ENCODE measurements around the gene NOMO2. TPM values are rescaled to one million over a fixed set of nuclear protein-coding genes. Genes with fewer than 3 reads are reported as not detected.
"Not testable (repeated sequence)": the region's sequence is repeated elsewhere in the genome, so short reads cannot be mapped to it uniquely, and the experiment has no call there.

The NOMO2 gene
- total RNA-seq, 4 donors from 2014 or later: 51.8 to 84.2 (median 81.5) TPM

DNA sequence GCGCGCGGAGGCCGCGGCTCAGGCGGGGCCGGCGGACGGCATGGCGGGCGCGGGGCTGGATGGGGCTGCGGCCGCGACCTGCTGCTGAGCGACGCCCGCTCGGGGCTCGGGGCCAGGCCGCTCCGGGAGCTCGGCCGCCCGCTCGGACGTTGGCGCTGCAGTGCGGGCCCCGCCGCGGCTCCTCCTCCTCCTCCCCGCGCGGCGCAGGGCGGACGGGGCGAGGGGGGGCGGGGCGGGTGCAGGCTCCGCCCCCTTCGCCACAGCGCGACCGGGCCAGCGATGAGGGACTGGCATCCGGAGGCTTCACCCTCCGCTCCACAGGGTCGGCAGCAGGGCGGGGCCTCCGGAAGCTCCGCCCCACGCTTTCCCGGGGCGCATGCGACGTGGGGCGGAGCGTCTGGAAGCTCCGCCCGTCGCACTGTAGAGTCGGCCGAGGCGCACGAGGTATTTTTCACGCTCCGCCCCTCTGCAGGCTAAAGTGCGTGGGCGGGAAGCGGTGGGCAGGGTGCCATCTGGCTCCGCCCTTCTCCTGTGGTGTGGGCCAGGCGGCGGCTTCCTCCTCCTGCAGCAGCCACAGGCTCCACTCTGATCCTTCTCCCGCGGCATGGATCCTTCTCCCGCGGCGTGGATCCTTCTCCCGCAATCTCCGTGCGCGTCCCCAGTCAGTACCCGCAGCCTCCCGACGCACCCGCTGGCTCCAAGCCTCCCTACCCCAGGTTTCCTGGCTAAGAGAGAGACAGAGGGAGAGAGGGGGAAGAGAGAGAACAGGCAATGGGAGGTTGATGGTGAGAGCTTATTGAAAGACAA is 159.8 kb downstream of the NOMO2 start:
- not testable (repeated sequence) for H3K27me3 ChIP-seq, H3K27ac ChIP-seq, H3K36me3 ChIP-seq, H3K9me3 ChIP-seq, H3K4me1 ChIP-seq, H3K4me3 ChIP-seq
- WGBS, 2 donors (ENCODE audit: low coverage in 1 of 2): no CpG with 5 or more reads among the region's 88 CpGs
- ATAC-seq: peak; percentile 91

DNA sequence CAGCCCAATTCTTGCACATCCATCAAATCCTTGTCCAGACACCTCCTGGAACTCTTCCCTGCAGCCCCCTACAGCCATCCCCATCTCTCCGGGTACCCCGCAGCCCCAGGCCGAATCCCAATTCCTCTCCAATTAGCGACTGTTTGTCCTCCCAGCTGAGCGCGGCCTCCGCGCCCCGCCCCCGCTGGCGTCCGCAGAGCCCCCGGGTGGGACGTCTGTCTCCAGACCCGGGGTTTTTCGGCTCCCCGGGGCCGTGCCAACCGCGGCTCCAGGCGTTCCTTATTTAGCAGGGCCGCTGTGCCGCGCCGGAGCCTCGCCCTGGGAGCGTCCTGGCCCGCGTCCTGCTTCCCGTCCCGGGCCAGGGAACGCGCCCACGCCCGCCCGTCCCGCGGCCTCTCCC is 160.7 kb downstream of the NOMO2 start:
- Histone ChIP-seq H3K27ac (peak overlapping the region; percentile 66 to 83 (median 78)), H3K4me3 (peak overlapping the region; percentile 48 to 68)
- no CpG with 5 or more reads among the region's 38 CpGs for WGBS, 2 donors (ENCODE audit: low coverage in 1 of 2)
- not testable (repeated sequence) for ATAC-seq, H3K36me3 ChIP-seq, H3K9me3 ChIP-seq, H3K27me3 ChIP-seq, H3K4me1 ChIP-seq

DNA sequence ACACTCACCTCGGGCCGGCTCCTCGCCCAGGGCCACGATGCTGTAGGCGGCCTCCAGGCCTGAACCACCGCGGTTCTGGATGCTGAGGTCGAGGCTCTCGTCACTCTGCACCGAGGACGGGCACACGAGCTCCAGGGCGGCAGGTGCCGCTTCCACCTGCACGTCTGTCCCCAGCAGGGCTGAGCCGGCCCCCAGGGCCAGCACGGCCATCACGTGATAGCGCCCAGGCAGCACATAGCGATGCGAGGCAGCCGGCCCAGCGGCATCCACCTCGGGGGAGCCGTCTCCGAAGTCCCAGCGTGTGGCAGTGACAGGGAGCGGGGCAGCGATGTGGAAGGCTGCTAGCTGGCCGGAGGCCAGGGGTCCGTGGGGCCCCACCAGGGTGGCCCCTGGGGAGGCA is 167.5 kb downstream of the NOMO2 start:
- not testable (repeated sequence) for ATAC-seq, H3K9me3 ChIP-seq, H3K4me1 ChIP-seq, H3K27me3 ChIP-seq, H3K36me3 ChIP-seq, H3K27ac ChIP-seq, H3K4me3 ChIP-seq
- WGBS, 2 donors (ENCODE audit: low coverage in 1 of 2): no CpG with 5 or more reads among the region's 31 CpGs

- not testable (repeated sequence) for H3K27me3 ChIP-seq, H3K27ac ChIP-seq, ATAC-seq
These were observed 174.1 kb downstream of the NOMO2 start for GRCh38 chr16:18387767-18388166.

DNA sequence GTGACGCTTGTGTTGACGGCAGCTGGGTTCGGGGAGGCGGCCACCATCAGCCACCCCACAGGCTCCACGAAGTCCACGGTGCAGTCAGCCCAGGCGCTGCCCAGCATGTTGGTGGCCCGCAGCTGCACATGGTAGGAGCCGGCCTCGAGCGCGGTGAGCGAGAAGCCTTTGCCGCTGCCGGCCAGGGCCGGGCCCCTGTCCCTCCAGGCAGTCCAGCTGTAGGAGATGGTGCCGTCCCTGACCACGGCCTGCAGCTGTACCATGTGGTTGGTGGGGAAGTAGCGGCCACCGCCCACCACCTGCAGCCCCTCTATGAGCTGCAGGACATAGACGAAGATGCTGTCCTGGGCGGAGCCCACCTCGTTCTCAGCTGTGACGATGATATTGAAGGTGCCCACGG is 175.4 kb downstream of the NOMO2 start:
- peaks cover 0 to 21% of the 10 kb centered on the region in 2 donors for H3K36me3 ChIP-seq
- not testable (repeated sequence) for H3K9me3 ChIP-seq, H3K27ac ChIP-seq, H3K4me3 ChIP-seq, H3K4me1 ChIP-seq, ATAC-seq, H3K27me3 ChIP-seq
- WGBS, 2 donors (ENCODE audit: low coverage in 1 of 2): no CpG with 5 or more reads among the region's 25 CpGs

More at GRCh38 chr16:18387767-18388166, 174.1 kb downstream of the NOMO2 start:
- H3K36me3 ChIP-seq: peaks cover 0 to 13% of the 10 kb centered on the region in 2 donors
- H3K9me3 ChIP-seq, H3K4me3 ChIP-seq, H3K4me1 ChIP-seq: not testable (repeated sequence)
- no CpG with 5 or more reads among the region's 43 CpGs for WGBS, 2 donors (ENCODE audit: low coverage in 1 of 2)

DNA sequence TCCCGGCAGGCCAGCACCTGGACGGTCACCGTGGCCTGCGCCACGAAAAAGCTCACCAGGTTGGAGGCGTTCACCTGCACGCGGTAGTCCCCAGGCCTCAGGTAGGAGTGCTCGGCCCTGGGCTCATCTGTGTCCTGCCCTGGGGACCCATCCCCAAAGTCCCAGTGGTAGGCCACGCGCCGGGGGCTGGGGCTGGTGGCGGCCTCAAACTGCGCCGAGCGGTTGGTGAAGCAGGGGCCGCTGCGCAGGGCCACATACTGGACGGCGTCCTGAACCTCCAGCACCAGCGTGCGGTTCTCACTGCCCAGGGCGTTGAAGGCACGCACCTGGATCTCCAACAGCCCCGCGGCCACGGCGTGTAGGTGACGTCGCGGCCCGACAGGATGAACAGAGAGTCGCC is 176.6 kb downstream of the NOMO2 start:
- H3K27me3 ChIP-seq, H3K9me3 ChIP-seq, H3K4me3 ChIP-seq, ATAC-seq, H3K4me1 ChIP-seq, H3K27ac ChIP-seq: not testable (repeated sequence)
- whole genome bisulfite sequencing, 2 donors (ENCODE audit: low coverage in 1 of 2): no CpG with 5 or more reads among the region's 33 CpGs
- peaks cover 0 to 21% of the 10 kb centered on the region in 2 donors for H3K36me3 ChIP-seq

DNA sequence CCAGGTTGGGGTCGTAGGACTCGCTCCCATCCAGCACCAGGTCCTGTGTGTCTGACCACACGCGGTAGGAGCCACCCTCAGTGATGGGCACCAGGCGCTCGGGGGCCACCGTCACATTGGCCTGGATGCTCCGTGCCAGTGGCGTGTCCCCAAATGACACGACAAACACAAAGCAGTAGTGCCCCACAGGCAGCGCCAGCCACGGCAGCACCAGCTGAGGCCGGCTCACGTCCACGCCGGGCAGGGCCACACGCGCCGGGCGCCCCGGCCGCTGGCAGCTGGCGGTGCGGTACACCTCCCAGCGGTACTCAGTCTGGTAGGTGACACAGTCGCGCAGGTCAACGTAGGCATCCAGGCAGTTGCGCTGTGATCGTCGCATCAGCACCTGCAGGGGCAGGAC is 177.0 kb downstream of the NOMO2 start:
- no CpG with 5 or more reads among the region's 31 CpGs for WGBS, 2 donors (ENCODE audit: low coverage in 1 of 2)
- not testable (repeated sequence) for H3K4me3 ChIP-seq, ATAC-seq, H3K4me1 ChIP-seq, H3K9me3 ChIP-seq, H3K27me3 ChIP-seq, H3K27ac ChIP-seq
- H3K36me3 ChIP-seq: peaks cover 0 to 21% of the 10 kb centered on the region in 2 donors

GRCh38 chr16:18384098-18384636 is 177.7 kb downstream of the NOMO2 start:
- H3K4me3 ChIP-seq, H3K9me3 ChIP-seq, ATAC-seq, H3K4me1 ChIP-seq, H3K27ac ChIP-seq, H3K27me3 ChIP-seq: not testable (repeated sequence)
- no CpG with 5 or more reads among the region's 25 CpGs for WGBS, 2 donors (ENCODE audit: low coverage in 1 of 2)
- peaks cover 0 to 21% of the 10 kb centered on the region in 2 donors for H3K36me3 ChIP-seq

DNA sequence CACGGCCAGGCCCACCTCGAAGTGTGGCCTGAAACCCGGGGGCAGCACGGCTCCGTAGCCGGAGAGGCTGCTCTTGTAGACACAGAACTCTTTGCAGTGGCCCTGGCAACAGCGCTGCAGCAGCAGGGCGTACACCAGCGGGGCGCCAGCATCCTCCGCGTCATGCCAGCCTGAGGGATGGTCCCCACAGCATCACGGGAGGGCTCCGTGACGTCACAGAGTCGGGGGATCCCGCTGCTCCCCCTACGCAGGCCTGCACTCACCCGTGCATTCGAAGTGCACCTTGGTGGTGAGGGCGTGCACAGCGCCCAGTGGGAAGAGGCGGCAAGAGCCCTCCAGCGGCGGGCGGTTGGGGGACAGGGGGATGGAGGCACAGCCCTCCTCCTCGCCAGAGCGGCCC is 179.2 kb downstream of the NOMO2 start:
- not testable (repeated sequence) for ATAC-seq, H3K9me3 ChIP-seq, H3K4me1 ChIP-seq, H3K27ac ChIP-seq, H3K4me3 ChIP-seq, H3K27me3 ChIP-seq
- peaks cover 0 to 21% of the 10 kb centered on the region in 2 donors for H3K36me3 ChIP-seq
- no CpG with 5 or more reads among the region's 28 CpGs for WGBS, 2 donors (ENCODE audit: low coverage in 1 of 2)

Small RNAs within 50 kb of the gene (small RNA-seq; reads per million reads assigned to genes)
- gene MIR3179-3 (0 reads per million in 4 donors), gene MIR3179-4 (0 reads per million in 4 donors), gene MIR3180-3 (0 reads per million in 4 donors), gene MIR3670-3 (0 reads per million in 4 donors), gene MIR3670-4 (0 reads per million in 4 donors), gene MIR6770-3 (0 reads per million in 4 donors), gene RF00019 (0 reads per million in 4 donors)

Other genes starting within 250 kb of the NOMO2 start
- gene NPIPA8, start 225.4 kb downstream of the NOMO2 start, total RNA-seq: 10 to 100 TPM in 1 of 4 donors, not detected in 3; 33.1 TPM
- 1,000 to 10,000 TPM in 3 of 4 donors, 100 to 1,000 TPM in 1; 785 to 3,002 (median 2,111) TPM for gene RPS15A, start 228.2 kb upstream of the NOMO2 start, total RNA-seq
- gene ARL6IP1, start 239.5 kb upstream of the NOMO2 start, total RNA-seq: 100 to 1,000 TPM in 3 of 4 donors, 10 to 100 TPM in 1; 70.2 to 157 (median 112) TPM